GM21528 (cell line): ENCODE results near the gene RNF214.
"Not testable (repeated sequence)": the region's sequence is repeated elsewhere in the genome, so short reads cannot be mapped to it uniquely, and the experiment has no call there.

ENCODE experiments used
- ATAC-seq: cut with Tn5 transposase; IDR thresholded peaks from one replicate; pipeline ENCODE4 v1.9.1; 2021; ENCODE audit warnings: mild to moderate bottlenecking, moderate library complexity; ENCODE audit not compliant: unreplicated experiment, low FRiP score

RNF214 gene

DNA sequence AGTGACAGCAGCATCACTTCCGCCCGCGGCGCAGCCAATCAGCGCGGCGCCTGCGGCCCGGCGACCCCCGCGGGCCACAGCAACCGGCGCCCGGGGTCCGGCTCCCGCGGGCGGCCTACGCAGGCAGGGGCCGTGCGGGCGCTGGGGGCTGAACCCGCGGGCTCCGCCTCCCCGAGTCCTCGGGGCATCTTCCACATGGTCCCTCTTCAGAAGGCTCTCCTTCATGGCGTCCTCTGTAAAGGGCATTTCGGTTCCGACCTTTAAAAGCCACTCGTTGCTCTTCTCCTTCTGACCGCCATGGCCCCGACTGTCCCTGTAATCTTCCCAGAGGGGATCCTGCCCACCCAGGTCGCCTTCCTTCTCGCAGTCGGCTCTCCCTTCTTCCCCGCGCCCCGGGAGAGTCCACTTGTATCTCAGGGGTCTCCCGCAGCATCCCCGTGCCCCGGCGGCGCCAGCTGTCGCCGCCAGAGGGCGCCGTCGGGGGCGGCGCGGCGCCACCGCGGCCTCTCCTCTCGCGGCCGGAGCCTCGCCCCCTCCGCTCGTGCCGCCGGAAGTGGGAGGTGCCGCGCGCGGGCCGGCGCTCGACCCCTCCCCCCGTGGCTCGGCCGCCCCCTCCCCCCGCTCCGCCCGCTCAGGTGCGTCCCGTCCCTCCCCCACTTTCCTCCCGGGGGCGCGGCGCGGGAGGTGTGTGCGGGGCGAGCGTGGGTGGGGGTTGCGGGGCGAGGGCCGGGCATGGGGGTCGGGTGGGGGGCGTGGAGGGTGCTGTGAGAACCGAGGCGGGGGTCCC, at the start of gene RNF214:
Gene RNF214 (plus strand): TSS at position 580 of the 787 bp plus-strand sequence. CDS start 1,602 bp downstream, outside the sequence.
- peak; percentile 74 for ATAC-seq

DNA sequence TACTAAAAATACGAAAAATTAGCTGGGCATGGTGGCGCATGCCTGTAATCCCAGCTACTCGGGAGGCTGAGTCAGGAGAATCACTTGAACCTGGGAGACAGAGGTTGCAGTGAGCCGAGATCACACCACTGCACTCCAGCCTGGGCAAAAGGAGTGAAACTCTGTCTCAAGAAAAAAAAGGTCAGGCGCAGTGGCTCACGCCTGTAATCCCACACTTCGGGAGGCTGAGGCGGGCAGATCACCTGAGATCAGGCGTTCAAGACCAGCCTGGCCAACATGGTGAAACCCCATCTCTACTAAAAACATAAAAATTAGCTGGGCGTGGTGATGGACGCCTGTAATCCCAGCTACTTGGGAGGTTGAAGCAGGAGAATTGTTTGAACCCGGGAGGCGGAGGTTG, 49.3 kb upstream of the RNF214 start:
- not testable (repeated sequence) for ATAC-seq

DNA sequence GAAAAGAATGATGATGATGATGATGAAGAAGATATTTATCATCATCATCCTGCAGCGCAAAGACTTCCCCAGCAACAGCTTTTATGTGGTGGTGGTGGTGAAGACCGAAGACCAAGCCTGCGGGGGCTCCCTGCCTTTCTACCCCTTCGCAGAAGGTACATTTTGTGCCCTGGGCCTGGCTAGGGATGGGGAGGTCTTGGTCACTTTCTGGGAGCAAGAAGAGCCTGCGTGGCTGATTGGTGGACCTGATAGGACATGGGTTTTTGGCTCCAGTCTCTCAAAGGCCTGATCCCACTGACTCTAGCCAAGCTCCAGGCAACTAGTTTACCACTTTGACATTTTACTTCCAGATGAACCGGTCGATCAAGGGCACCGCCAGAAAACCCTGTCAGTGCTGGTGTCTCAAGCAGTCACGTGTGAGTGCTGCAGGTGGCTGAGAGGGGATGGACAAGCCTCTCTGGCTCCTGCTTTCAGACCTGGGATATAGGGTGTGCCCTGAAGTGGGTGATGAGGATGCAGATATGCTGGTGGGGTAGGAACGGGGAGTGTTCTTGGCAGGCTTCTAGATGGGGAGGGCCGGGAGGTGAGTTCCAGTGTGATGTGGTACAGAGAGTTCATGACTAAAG, 48.6 kb upstream of the RNF214 start:
- ATAC-seq, result no peak

DNA sequence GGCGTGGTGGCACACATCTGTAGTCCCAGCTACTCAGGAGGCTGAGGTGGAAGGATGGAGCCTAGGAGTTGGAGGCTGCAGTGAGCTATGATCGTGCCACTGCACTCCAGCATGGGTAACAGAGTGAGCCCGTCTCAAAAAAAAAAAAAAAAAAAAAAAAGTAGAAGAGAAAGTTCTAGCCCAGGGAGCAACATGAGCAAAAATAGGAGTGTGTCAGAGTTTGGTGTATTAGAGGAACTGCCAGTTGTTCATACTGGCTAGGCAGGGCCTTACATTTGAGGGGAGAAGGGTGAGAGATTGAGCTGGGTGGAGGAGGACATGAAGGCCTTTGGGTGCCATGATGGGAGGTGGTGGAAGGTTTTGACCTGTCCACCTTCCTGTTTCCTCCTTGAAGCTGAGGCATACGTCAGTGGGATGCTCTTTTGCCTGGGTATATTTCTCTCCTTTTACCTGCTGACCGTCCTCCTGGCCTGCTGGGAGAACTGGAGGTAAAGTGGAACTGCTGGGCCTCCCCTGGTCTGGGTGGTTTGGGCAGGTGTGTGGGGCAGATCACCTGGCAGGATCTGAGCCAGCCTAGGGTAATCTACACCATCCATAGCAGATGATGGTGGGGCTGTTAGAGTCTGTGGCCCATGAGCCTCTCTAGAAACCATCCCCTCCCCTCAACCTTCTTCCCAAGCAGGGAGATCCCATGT, 46.6 kb upstream of the RNF214 start:
- no peak for ATAC-seq

DNA sequence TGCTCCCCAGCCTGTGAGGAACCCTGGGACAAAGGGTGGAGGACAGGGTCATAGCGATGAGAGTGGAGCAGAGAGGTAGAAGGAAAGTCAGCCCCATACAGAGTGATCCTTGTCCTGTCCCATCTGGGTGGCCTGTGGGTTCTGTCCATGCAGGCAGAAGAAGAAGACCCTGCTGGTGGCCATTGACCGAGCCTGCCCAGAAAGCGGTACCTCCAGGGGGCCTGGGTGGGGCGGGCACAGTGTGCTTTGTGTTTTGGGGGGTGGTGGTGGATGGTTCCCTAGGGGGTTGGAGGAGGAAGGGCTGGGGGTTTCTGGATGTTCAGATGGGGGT, 46.1 kb upstream of the RNF214 start:
- no peak for ATAC-seq

DNA sequence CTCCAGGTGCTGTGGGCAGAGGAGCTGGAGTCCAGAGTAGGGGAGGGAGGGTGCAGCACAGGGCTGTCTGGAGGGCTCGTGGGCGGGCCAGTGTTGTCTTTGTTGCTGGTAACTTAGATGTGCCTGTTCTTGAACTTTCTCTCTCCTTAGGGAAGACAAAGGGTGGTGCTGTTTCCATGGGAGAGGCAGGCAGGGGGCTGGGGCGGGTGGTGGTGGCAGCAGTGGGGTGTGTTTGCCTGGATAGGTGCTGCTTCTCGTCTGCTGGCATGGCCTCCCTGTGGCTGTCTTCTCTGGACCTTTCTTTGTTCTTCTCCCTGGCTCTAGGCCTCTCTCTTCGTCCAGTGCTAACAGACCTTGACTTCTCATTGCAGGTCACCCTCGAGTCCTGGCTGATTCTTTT, 45.5 kb upstream of the RNF214 start:
- no peak for ATAC-seq

DNA sequence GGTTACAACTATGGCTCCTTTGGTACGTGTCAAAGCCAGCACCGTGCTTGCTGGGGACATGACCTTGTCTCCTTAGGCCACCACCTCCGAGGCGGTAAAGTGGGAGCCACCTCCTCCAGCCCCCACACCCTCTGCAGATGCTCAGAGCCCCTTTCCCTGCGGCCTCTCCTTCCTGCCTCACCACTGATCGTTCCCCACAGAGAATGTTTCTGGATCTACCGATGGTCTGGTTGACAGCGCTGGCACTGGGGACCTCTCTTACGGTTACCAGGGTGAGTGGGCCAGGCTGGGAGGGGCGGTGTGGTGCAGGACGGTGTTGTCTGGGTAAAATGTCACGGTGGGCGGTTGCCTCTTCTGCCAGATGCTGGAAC, 45.1 kb upstream of the RNF214 start:
- ATAC-seq, result no peak

DNA sequence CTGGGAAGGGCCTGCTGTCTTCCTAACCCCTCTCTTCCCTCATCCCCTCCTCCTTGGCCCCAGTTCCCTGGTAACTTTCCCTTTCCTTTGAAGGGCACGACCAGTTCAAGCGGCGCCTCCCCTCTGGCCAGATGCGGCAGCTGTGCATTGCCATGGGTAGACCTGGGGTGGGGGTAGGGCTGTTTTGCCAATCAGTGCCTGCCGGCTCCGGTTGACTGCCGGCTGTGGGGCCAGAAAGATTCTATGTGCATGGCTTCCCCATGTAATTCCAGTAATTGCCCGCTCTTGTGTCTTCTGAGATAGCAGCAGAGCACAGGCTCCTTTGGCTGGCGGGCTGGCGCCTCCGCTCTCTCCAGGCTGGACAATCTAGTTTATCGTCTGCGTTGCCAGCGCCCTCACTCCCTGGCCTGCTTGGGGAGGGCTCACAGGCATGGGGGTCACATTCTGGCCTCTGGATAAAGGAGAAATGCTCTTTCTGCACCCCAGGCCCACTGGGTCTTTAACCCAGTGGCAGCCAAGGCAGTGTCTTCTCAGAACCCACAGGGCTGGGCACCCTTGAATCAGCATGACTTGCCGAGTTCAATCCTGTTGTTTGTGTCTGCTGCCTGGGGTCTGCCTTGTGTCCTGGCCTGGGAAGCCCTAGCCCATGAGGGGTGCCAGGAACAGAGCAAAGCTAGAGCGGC, 44.5 kb upstream of the RNF214 start:
- ATAC-seq, result no peak

DNA sequence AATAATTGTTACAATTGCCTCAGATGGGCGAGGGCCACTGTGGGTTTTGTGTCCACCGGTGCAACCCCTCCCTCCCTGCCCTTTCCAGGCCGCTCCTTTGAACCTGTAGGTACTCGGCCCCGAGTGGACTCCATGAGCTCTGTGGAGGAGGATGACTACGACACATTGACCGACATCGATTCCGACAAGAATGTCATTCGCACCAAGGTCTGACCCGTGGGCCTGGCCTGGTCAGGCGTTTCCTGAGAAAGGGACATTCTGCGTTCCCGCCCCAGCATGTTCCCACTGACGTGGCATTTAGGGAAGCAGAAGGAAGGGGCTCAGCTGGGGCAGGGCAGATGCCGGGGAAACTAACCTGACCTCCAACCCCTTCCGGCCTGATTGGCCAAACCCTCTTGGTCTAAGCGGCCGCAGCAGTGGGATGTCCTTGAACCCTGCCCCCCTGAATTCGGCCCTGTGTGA, 43.8 kb upstream of the RNF214 start:
- no peak for ATAC-seq

DNA sequence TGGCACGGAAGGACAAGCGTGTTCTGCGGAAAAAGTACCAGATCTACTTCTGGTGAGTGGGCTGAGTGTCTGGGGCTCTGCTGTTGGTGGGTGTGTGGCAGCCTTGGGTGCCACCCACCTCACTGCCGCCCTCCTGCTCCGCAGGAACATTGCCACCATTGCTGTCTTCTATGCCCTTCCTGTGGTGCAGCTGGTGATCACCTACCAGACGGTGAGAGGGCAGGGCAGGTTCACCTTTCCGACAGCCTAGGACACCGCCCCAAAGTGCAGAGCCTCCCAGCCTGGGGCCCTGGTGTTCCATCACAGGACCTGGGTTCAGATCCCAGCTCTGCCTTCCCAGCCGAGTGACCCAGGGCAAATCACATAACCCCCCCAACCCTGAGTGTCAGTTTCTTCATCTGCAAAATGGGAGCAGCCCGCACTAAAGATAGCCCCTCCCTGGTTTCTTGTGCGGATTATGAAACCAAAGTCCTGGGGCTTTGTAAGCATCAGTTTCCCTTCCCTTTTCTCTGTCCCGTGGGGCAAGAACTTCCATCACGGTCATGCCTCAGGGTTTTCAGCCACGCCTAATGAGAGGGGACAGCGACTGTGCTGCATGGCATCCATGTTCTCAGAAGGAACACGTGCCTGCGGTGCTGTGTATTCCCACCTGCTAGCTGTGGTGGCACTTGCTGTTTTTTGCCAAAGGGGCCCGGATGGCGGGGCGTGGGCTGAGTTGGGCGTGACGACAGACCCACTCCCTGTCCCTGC, 43.1 kb upstream of the RNF214 start:
- ATAC-seq, result peak; percentile 56

DNA sequence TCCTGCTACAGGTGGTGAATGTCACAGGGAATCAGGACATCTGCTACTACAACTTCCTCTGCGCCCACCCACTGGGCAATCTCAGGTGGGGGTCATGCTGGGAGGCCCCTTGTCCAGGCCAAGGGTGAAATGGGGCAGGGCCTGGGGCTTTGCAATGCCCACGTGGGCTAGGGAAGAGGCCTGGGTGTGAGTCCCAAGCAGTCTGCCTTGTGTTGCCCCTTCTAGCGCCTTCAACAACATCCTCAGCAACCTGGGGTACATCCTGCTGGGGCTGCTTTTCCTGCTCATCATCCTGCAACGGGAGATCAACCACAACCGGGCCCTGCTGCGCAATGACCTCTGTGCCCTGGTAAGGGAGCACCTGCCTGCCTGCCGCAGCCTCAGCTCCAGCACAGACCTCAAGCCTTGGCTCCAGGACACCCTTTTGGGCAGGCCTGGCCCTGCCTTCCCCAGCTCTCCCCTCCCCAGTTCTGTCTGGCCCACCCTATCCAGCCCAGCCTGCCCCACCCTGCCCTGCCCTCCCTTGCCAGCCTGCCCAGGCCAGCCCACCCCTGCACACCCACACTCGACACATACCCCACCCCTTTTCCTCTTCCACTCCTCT, 42.4 kb upstream of the RNF214 start:
- ATAC-seq, result no peak

DNA sequence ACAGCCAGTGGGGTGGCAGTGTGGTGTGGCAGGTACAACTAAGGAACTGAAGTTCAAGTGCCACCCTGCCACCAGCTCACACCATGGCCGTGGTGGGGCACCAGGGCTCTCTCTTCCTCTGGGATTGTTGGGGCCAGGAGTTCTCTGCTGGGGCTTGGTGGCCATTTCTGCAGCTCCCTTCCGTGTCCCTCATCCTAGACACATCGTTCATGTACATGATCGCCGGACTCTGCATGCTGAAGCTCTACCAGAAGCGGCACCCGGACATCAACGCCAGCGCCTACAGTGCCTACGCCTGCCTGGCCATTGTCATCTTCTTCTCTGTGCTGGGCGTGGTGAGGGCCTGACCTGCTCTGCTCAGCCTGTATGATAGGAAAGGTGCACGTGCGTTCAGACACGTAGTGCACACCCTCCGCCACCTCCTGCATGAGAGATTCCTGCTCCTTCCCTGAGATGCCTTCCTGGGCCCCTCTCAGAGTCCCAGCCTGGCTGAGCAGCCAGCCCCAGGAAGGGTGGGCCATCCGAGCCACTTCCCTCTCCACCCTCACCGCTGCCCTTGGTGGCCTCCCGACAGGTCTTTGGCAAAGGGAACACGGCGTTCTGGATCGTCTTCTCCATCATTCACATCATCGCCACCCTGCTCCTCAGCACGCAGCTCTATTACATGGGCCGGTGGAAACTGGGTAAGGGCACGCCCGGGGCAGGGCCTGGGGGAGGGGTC, 40.6 kb upstream of the RNF214 start:
- no peak for ATAC-seq

DNA sequence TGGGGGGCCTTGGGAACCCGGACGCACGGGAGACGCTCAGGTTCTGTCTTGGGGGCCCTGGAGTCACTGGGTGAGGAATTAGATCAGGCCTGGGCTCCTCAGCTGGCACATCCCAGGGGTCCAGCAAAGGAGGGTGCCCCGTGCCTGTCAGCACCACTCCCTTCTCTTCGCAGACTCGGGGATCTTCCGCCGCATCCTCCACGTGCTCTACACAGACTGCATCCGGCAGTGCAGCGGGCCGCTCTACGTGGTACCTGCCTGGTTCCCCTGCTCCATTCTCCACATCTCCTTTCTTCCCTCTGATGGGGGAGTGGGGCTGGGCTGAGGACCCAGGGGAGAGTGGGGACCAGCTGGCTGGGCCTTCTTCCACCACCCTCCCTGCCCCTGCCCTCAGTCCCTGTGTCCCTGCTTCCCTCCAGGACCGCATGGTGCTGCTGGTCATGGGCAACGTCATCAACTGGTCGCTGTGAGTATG, 40.0 kb upstream of the RNF214 start:
- ATAC-seq, result no peak

DNA sequence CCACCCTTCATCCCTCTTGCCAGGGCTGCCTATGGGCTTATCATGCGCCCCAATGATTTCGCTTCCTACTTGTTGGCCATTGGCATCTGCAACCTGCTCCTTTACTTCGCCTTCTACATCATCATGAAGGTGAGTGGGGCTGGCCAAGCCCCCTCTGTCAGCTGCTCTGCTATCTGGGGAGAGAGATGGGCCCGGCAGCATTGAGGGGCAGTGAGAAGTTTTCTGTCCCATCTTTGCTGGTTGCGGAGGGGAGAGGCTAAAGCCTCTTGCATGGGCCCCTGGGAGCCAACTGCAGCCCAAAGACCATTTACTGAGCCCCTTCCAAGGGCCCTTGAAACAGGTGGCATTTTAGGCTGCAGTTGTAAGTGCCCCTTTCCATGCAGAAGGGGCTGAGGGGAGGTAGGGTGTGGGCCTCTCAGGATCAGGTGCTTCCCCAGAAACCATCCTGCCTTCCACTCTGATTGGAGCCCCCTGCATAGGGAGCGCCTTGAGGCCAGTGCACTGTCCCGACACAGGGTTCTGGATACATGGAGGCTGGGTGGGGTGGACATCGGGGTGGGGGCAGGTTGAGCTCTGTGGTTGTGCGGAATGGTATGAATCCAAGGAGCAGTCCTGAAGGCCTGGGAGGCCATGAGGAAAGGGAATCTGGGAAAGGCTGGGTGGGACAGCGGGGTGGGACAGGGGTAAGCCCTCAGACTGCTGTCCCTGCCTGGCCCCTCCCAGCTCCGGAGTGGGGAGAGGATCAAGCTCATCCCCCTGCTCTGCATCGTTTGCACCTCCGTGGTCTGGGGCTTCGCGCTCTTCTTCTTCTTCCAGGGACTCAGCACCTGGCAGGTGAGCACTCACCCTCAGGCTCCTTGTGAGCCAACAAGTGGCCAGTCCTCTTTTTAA, 39.1 kb upstream of the RNF214 start:
- ATAC-seq, result no peak

DNA sequence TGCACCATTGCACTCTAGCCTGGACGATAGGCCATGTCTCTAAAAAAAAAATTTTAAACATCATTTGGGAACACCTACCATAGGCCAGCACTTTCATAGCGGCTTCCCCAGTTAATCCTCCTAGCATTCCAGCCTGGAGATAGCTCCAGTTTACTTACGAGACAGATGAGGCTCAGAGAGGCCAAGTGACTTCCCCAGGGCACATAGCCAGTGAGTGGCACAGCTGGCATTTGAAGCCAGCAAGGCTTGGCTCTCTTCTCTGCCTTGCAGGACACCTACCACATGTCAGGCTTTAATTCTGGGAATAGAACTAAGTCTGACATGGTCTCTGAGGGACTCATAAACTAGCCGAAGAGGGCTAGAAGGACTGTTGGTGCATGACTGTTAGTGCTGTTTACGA, 38.2 kb upstream of the RNF214 start:
- ATAC-seq, result no peak

DNA sequence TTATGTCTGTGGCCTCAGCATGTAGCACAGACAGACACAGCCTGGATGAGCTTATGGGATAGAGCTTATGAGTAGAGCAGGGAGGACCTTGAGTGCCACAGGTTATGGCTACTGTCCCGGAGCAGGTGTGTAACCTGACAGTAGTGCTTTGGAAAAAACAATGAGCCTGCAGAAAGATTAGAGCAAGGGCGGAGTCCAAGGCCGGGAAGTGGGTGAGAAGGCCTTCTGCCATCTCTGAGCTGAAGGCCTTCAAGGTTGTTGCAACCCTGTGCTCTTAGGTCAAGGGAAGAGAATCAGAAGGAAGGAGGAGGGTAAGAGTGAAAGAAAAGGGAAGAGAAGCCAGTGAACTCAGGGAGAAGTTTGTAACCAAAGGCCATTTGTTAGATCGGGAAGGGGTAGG, 37.2 kb upstream of the RNF214 start:
- ATAC-seq, result no peak

DNA sequence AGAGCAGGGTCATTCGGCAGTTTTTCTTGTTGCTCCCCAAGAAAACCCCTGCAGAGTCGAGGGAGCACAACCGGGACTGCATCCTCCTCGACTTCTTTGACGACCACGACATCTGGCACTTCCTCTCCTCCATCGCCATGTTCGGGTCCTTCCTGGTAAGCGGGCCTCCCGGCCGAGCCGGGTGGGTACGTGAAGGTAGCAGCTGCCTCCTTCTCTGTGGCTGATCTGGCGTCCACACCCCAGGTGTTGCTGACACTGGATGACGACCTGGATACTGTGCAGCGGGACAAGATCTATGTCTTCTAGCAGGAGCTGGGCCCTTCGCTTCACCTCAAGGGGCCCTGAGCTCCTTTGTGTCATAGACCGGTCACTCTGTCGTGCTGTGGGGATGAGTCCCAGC, 36.7 kb upstream of the RNF214 start:
- no peak for ATAC-seq

DNA sequence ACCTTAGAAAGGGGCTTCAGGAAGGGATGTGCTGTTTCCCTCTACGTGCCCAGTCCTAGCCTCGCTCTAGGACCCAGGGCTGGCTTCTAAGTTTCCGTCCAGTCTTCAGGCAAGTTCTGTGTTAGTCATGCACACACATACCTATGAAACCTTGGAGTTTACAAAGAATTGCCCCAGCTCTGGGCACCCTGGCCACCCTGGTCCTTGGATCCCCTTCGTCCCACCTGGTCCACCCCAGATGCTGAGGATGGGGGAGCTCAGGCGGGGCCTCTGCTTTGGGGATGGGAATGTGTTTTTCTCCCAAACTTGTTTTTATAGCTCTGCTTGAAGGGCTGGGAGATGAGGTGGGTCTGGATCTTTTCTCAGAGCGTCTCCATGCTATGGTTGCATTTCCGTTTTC, 35.5 kb upstream of the RNF214 start:
- no peak for ATAC-seq
